Thoracic aorta (tissue), 2 donors: Measurements from ENCODE around the gene PRRG3. TPM values are rescaled to one million over a fixed set of nuclear protein-coding genes. Genes with fewer than 3 reads are reported as not detected.

Experiments used
- ATAC-seq: fragments of 150-250 bp; one replicate; pipeline ENCODE4 v1.8.0; 2017; ENCODE audit warnings: low read depth; ENCODE audit not compliant: insufficient number of reproducible peaks, low FRiP score
- DNase-seq: peaks from one replicate; pipeline ENCODE4 v3.0.0-alpha.2; 2020; ENCODE audit warnings: low spot score
- H3K27ac ChIP-seq, 2 donors: fragments of 200-600 bp; sonication (generic); 1 replicate in 1 of 2; 2 replicates in 1 of 2; pipeline ENCODE4 v1.5.1; 2016; ENCODE audit warnings: mild to moderate bottlenecking in 2 of 2, moderate library complexity in 2 of 2
- H3K27me3 ChIP-seq: fragments of 200-600 bp; sonication (generic); replicated peaks from 2 replicates; pipeline ENCODE4 v1.6.0; 2016; ENCODE audit warnings: mild to moderate bottlenecking; ENCODE audit not compliant: insufficient read depth
- H3K36me3 ChIP-seq: fragments of 200-600 bp; sonication (generic); one replicate; pipeline ENCODE4 v1.5.1; 2016
- H3K4me1 ChIP-seq, 2 donors: fragments of 200-600 bp; sonication (generic); 1 replicate in 1 of 2; 2 replicates in 1 of 2; pipeline versions ENCODE4 v1.5.1 to v1.6.0; 2016; ENCODE audit warnings: low read depth in 2 of 2, mild to moderate bottlenecking in 1 of 2; ENCODE audit not compliant: control insufficient read depth in 1 of 2
- H3K4me3 ChIP-seq: fragments of 200-600 bp; sonication (generic); 2 replicates; pipeline ENCODE4 v1.5.1; 2016; ENCODE audit warnings: mild to moderate bottlenecking
- H3K9me3 ChIP-seq: fragments of 200-600 bp; sonication (generic); 2 replicates; pipeline ENCODE4 v1.5.1; 2016
- total RNA-seq, 2 donors: library from RNA; depleted of rRNA; stranded (reverse); fragments of >200 nt; gene quantifications; one replicate each; pipeline versions ENCODE4 v1.1.0 to v1.2.3, GENCODE V29; 2016
- TF ChIP-seq, protein P1 (sequence below): fragments of 200-600 bp; sonication (generic); IDR thresholded peaks from one replicate; pipeline ENCODE4 v1.5.1; 2019; ENCODE audit warnings: antibody characterized with exemption

Gene PRRG3
- total RNA-seq, 2 donors from 2014 or later: 0.14 to 0.27 TPM

DNA sequence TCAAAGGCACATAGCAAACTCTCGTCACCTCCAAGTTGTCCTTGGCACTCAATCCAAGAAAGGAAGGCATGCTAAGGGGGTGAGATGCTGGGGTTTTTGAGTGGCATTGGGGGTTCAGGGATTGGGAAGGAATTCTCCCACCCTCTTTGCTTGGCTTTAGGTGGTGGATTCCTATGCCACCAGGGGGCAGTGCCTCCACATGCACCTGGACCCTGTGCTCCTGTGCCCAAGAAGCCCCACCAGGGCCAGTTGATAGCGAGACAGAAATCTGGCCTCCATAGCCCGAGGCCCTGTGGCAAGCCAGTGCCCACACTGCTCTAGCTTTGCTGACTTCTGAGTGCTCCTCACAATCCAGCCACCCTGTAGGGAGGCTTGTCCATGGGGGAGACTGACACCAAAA, 18.6 kb downstream of the PRRG3 start:
- H3K4me3 ChIP-seq: no peak overlapping the region

DNA sequence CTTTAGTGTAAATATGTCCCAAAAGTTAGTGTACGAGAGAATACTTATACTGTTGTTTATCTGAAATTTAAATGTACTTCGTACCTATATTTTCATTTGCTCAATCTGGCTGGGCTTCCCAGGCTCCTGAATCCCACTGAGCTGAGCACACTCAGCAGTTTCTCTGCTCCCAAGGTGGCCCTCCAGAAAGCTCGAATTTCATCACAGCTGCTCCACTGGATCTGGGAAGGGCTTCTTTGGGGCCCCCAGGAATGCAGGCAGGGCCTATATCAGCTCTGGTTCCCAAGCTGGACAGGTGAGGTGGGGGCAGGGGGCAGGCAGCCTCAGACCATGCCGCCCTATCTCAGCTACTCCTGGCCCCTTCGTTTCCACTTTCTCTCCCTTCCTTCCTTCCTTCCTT, 19.1 kb downstream of the PRRG3 start:
- no peak for DNase-seq
- Histone ChIP-seq H3K4me3 (no peak overlapping the region), H3K36me3 (no peaks in the 10 kb centered on the region), H3K4me1 (no peaks in the 10 kb centered on the region), H3K9me3 (no peaks in the 10 kb centered on the region), H3K27me3 (no peaks in the 10 kb centered on the region), H3K27ac (no peak overlapping the region)
- ATAC-seq: no peak
- TF ChIP-seq, protein P1, sequence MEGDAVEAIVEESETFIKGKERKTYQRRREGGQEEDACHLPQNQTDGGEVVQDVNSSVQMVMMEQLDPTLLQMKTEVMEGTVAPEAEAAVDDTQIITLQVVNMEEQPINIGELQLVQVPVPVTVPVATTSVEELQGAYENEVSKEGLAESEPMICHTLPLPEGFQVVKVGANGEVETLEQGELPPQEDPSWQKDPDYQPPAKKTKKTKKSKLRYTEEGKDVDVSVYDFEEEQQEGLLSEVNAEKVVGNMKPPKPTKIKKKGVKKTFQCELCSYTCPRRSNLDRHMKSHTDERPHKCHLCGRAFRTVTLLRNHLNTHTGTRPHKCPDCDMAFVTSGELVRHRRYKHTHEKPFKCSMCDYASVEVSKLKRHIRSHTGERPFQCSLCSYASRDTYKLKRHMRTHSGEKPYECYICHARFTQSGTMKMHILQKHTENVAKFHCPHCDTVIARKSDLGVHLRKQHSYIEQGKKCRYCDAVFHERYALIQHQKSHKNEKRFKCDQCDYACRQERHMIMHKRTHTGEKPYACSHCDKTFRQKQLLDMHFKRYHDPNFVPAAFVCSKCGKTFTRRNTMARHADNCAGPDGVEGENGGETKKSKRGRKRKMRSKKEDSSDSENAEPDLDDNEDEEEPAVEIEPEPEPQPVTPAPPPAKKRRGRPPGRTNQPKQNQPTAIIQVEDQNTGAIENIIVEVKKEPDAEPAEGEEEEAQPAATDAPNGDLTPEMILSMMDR: no peak

More for the DNA sequence above, 18.6 kb downstream of the PRRG3 start:
- Histone ChIP-seq H3K9me3 (no peaks in the 10 kb centered on the region), H3K36me3 (no peaks in the 10 kb centered on the region), H3K27ac (no peak overlapping the region), H3K27me3 (no peaks in the 10 kb centered on the region), H3K4me1 (no peaks in the 10 kb centered on the region)
- TF ChIP-seq, protein P1: no peak
- no peak for ATAC-seq
- no peak for DNase-seq

DNA sequence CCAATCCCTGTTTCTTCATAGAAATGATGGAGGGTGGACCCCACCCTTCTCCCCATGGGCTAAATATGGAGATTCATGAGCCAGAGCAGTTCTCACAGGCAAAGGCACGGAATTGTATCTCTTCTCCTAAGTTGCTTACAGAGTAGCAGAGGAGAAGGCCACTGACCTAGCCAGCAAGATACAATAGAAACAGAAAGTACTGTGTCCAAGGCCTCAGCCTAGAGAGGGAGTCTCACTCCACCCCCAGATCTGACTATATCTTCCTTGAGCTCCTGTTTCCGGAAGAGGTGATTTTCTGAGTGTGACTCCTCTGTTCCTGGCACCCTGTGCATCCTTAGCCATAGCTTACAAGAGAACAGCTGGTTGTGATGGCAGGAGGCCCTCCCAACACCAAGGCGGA, 20.5 kb downstream of the PRRG3 start, which contains the start of gene FATE1:
Gene FATE1 (plus strand): TSS at position 284 of the 400 bp plus-strand sequence. CDS start 85 bp downstream, at position 369.
- DNase-seq (no peak), ATAC-seq (no peak)
- no peak within 1 kb of the TSS for H3K27ac ChIP-seq
- no peaks in the 10 kb centered on the region for H3K9me3 ChIP-seq
- no peaks in the 10 kb centered on the region for H3K4me1 ChIP-seq
- TF ChIP-seq, protein P1: no peak
- no peaks in the 10 kb centered on the region for H3K36me3 ChIP-seq
- no peaks in the 10 kb centered on the region for H3K27me3 ChIP-seq
- H3K4me3 ChIP-seq: no peak within 1 kb of the TSS

DNA sequence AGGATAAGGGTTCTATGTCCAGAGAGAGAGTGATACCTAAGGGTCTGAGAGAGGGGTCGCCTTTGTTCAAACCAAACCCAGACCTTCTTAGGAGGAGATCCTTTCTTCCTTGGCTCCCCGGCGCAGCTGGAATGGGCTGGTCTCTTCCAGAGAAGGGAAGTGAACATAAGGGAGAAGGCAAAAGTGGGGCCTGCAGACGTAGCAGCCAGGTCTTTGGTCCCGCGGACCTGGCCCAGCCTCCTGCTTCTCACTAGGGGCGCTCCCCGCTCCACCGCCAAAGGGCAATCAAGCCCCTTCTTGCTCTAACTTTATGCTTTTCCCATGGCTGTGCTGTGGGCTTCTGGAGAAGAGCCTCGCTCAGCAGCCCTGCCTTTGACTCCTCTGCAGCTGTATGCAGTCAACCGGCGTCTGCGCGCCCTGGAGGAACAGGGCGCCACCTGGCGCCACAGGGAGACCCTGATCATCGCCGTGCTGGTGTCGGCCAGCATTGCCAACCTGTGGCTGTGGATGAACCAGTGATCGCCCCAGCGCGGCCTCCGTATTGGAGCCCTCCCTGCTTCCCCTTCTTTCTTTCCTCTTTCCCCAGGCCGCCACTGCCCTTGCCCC, 27.1 kb downstream of the PRRG3 start:
- ATAC-seq: no peak
- DNase-seq: no peak

DNA sequence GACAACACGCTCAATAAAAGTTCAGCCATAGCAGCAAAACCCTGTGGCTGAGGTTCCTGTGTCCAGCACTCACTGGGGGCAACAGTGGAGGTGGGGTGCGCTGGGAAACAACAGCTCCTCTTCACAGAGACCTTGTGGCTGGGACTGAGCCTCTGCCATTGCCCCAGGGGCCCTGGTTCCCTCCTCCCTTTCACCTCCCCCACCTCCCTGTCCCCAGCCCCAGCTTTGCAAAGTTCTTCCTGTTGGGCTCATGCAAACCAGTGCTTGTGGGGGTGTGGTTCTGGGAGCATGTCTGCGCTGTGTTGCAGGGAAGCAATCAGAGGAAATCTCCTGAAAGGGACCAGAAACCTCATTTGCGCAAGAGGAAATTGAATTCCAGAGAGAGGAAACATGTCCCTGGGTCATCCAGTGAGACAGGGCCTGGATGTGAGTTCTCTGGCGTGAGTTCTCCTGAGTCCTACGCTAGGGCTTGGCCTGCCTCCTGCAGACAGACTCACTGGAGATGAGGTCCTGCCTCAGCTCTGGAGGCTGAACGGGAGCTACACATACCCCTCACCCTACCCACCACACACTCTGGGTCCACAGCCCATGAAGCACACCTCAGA, 28.0 kb downstream of the PRRG3 start:
- no peak for DNase-seq

More for the DNA sequence above, 27.1 kb downstream of the PRRG3 start:
- TF ChIP-seq, protein P1: no peak
- H3K27me3 ChIP-seq: no peaks in the 10 kb centered on the region
- H3K27ac ChIP-seq: no peak overlapping the region
- H3K4me3 ChIP-seq: no peak overlapping the region
- H3K36me3 ChIP-seq: no peaks in the 10 kb centered on the region
- no peaks in the 10 kb centered on the region for H3K4me1 ChIP-seq
- H3K9me3 ChIP-seq: no peaks in the 10 kb centered on the region

More for the DNA sequence above, 28.0 kb downstream of the PRRG3 start:
- ATAC-seq: no peak
- TF ChIP-seq, protein P1: no peak
- no peak overlapping the region for H3K27ac ChIP-seq
- H3K4me3 ChIP-seq: no peak overlapping the region
- H3K27me3 ChIP-seq: no peaks in the 10 kb centered on the region
- no peaks in the 10 kb centered on the region for H3K4me1 ChIP-seq
- H3K36me3 ChIP-seq: no peaks in the 10 kb centered on the region
- H3K9me3 ChIP-seq: no peaks in the 10 kb centered on the region
